HepG2 (cell line): ENCODE data around the gene ANKS1B. TPM values are rescaled to one million over a fixed set of nuclear protein-coding genes. Genes with fewer than 3 reads are reported as not detected.

Source experiments
- ATAC-seq: fragments of 200-7000 bp; cut with Tn5 transposase; 3 replicates; pipeline ENCODE4 v1.9.1; 2020; ENCODE audit warnings: mild to moderate bottlenecking, moderate library complexity
- BruUV-seq: library from RNA; stranded (reverse); fragments of 400-500 nt; replicated peaks from 2 replicates; lab custom pipeline; 2021; lab: Mats Ljungman, UMichigan
- CTCF ChIA-PET: fragments of 300-600 bp; formaldehyde crosslinking; extraction: SDS; loops from one replicate; lab custom pipeline; 2021; ENCODE audit warnings: low total read pairs, inconsistent platforms, low intra/inter-chr PET ratio; lab: Yijun Ruan, JAX
- POLR2A ChIA-PET: fragments of 350-600 bp; sonication (Branson Sonifier 250); formaldehyde crosslinking; loops from one replicate; lab custom pipeline; 2020; ENCODE audit warnings: antibody characterized with exemption, inconsistent platforms; lab: Yijun Ruan, JAX
- DNase-seq: peaks from one replicate; pipeline ENCODE4 v3.0.0-alpha.2; 2015; ENCODE audit warnings: low spot score
- FAIRE-seq: peaks from 3 replicates; lab custom pipeline; 2011; peaks lifted over from hg19 to GRCh38; lab: Jason Lieb, UNC
- H2AFZ ChIP-seq: one replicate; pipeline ENCODE4 v1.6.1; 2011; ENCODE audit warnings: low read length, inconsistent platforms
- H3K27ac ChIP-seq: fragments of 300-600 bp; 3 replicates; pipeline ENCODE4 v1.8.0; 2011; ENCODE audit warnings: mixed run types, mild to moderate bottlenecking, mixed read lengths, low read length, inconsistent platforms; ENCODE audit not compliant: insufficient read depth; ENCODE audit errors: extremely low read length
- H3K27me3 ChIP-seq, 2 experiments: fragments of 200-600 bp in 1 of 2; 2 replicates in 1 of 2; 3 replicates in 1 of 2; pipeline versions ENCODE4 v1.6.0 to v1.8.0; 2011; ENCODE audit warnings: low read length in 2 of 2, mild to moderate bottlenecking in 2 of 2, moderate library complexity in 2 of 2, inconsistent platforms in 1 of 2; ENCODE audit not compliant: insufficient read depth in 2 of 2, control insufficient read depth in 1 of 2
- H3K36me3 ChIP-seq, 2 experiments: fragments of 200-600 bp in 1 of 2; replicated peaks in 1 of 2; 2 replicates in 1 of 2; 3 replicates in 1 of 2; pipeline versions ENCODE4 v1.5.1 to v1.8.0; 2011; ENCODE audit warnings: low read length in 2 of 2, inconsistent platforms in 1 of 2; ENCODE audit not compliant: insufficient read depth in 2 of 2, control insufficient read depth in 1 of 2
- H3K4me1 ChIP-seq: 2 replicates; pipeline ENCODE4 v1.5.1; 2012; ENCODE audit warnings: low read length, inconsistent platforms; ENCODE audit not compliant: insufficient read depth
- H3K4me2 ChIP-seq: 2 replicates; pipeline ENCODE4 v1.6.0; 2011; ENCODE audit warnings: low read depth, low read length, inconsistent platforms
- H3K4me3 ChIP-seq, 3 experiments: fragments of 200-600 bp in 1 of 3; sonication (generic), shearing (Covaris generic) in 1 of 3; replicated peaks in 1 of 3; 2 replicates each; pipeline ENCODE4 v1.5.1; 2011 to 2016; ENCODE audit warnings: low read length in 3 of 3, inconsistent platforms in 2 of 3, low read depth in 2 of 3, mild to moderate bottlenecking in 2 of 3, control low read depth in 1 of 3, mixed read lengths in 1 of 3; ENCODE audit not compliant: insufficient read depth in 1 of 3
- H3K79me2 ChIP-seq: one replicate; pipeline ENCODE4 v1.6.1; 2011; ENCODE audit warnings: low read length, inconsistent platforms; ENCODE audit not compliant: insufficient read depth
- H3K9ac ChIP-seq: 2 replicates; pipeline ENCODE4 v1.6.0; 2011; ENCODE audit warnings: mild to moderate bottlenecking, low read depth, low read length, inconsistent platforms; ENCODE audit not compliant: insufficient read depth
- H3K9me3 ChIP-seq: 2 replicates; pipeline ENCODE4 v1.5.1; 2012; ENCODE audit warnings: mild to moderate bottlenecking, low read length
- H4K20me1 ChIP-seq: 2 replicates; pipeline ENCODE4 v1.6.0; 2011; ENCODE audit warnings: inconsistent platforms, mild to moderate bottlenecking, low read length, moderate library complexity; ENCODE audit not compliant: insufficient read depth
- CENPX ChIP-seq: sonication (generic); formaldehyde crosslinking; IDR thresholded peaks from 2 replicates; pipeline ENCODE4 v1.9.0; 2021; ENCODE audit warnings: mild to moderate bottlenecking, missing genetic modification reagents, moderate library complexity
- FOSL2 ChIP-seq: sonication (generic); formaldehyde crosslinking; IDR thresholded peaks from 2 replicates; pipeline ENCODE4 v1.4.0; 2020; ENCODE audit warnings: missing genetic modification reagents
- HOXD1 ChIP-seq: sonication (generic); formaldehyde crosslinking; IDR thresholded peaks from 2 replicates; pipeline ENCODE4 v1.5.0; 2020; ENCODE audit warnings: missing genetic modification reagents
- PLSCR1 ChIP-seq: sonication (generic); formaldehyde crosslinking; IDR thresholded peaks from 2 replicates; pipeline ENCODE4 v1.5.0; 2020; ENCODE audit warnings: missing genetic modification reagents, mild to moderate bottlenecking, borderline replicate concordance
- SNRNP70 ChIP-seq: fragments of 200-400 bp; formaldehyde crosslinking; IDR thresholded peaks from 2 replicates; pipeline ENCODE4 v1.6.1; 2017; ENCODE audit warnings: mild to moderate bottlenecking, low read depth, low read length, moderate library complexity
- TMF1 ChIP-seq: sonication (generic); formaldehyde crosslinking; IDR thresholded peaks from 2 replicates; pipeline ENCODE4 v1.8.1; 2022; ENCODE audit warnings: low read depth, missing genetic modification reagents
- ZNF383 ChIP-seq: sonication (generic); formaldehyde crosslinking; IDR thresholded peaks from 2 replicates; pipeline ENCODE4 v1.4.0; 2020; ENCODE audit warnings: missing genetic modification reagents, mild to moderate bottlenecking, borderline replicate concordance
- WGBS: methylation state at CpG from one replicate; pipeline ENCODE4 v1.1.6; 2017; ENCODE audit warnings: low lambda C conversion rate; 5-methylcytosine and 5-hydroxymethylcytosine counted together
- in situ Hi-C: cut with HindIII; loops from 2 replicates; pipeline ENCODE4 v1.10.0; 2017; ENCODE audit warnings: low pct_unique_long_range_greater_than_20kb; ENCODE audit not compliant: extremely low pct_ligation_motif_present
- intact Hi-C: fragments of 100-400 bp; cut with micrococcal nuclease; formaldehyde crosslinking; loops from one replicate; pipeline ENCODE4 v1.10.0; 2022; ENCODE audit not compliant: unreplicated experiment
- polyA plus RNA-seq, 8 experiments: library from polyadenylated mRNA; depleted of rRNA in 3 of 8; stranded (reverse) in 7 of 8; unstranded in 1 of 8; fragments of >200 nt; fragmentation: Illumina TruSeq in 4 of 8; extraction: Trizol in 4 of 8; gene quantifications; 2 replicates each; pipeline versions ENCODE4 v1.2.1 to v1.2.3, GENCODE V29; 2011 to 2016; ENCODE audit warnings: low read depth in 4 of 8, missing spikeins in 1 of 8, mixed read lengths in 1 of 8; ENCODE audit not compliant: insufficient read depth in 1 of 8
- total RNA-seq, 5 experiments: library from RNA; depleted of rRNA; stranded (reverse); fragments of >200 nt; fragmentation: Illumina TruSeq; extraction: Trizol; gene quantifications; 2 replicates each; pipeline ENCODE4 v1.2.3, GENCODE V29; 2016; ENCODE audit warnings: low read depth in 1 of 5
- TF ChIP-seq, protein P1 (sequence below): sonication (generic); formaldehyde crosslinking; IDR thresholded peaks from 2 replicates; pipeline ENCODE4 v1.5.0; 2020; ENCODE audit warnings: missing genetic modification reagents

The ANKS1B gene
- total and polyA plus RNA-seq, 2 of the 13 experiments (the other 11 are each of a cell fraction or from before 2014, with no cell fraction given): 0.15 TPM; not detected in 1

- no peaks in the 10 kb centered on the region for H3K27me3 ChIP-seq
- no peaks in the 10 kb centered on the region for H4K20me1 ChIP-seq
- no peak overlapping the region for H3K4me2 ChIP-seq
- in situ Hi-C loops (no loop called here), intact Hi-C loops (no loop called here)
- H2AFZ ChIP-seq: no peak overlapping the region
- H3K9me3 ChIP-seq: no peaks in the 10 kb centered on the region
- H3K79me2 ChIP-seq: no peaks in the 10 kb centered on the region
- FAIRE-seq (no peak), ATAC-seq (no peak), DNase-seq (no peak)
- CTCF ChIA-PET: no interaction called here
- no peaks in the 10 kb centered on the region for H3K4me1 ChIP-seq
- POLR2A ChIA-PET: no interaction called here
- WGBS: 0% methylated on average over 1 of the region's 1 CpG
- no peaks in the 10 kb centered on the region for H3K36me3 ChIP-seq
- no peak overlapping the region for H3K27ac ChIP-seq
- H3K4me3 ChIP-seq: no peak overlapping the region
- H3K9ac ChIP-seq: no peak overlapping the region
- no TSS peak for BruUV-seq
- TF ChIP-seq ZNF383 (CRISPR knock-in tag): no peak
- no peak for TF ChIP-seq FOSL2 (CRISPR knock-in tag)
- no peak for TF ChIP-seq TMF1 (CRISPR knock-in tag)
- TF ChIP-seq, protein P1, sequence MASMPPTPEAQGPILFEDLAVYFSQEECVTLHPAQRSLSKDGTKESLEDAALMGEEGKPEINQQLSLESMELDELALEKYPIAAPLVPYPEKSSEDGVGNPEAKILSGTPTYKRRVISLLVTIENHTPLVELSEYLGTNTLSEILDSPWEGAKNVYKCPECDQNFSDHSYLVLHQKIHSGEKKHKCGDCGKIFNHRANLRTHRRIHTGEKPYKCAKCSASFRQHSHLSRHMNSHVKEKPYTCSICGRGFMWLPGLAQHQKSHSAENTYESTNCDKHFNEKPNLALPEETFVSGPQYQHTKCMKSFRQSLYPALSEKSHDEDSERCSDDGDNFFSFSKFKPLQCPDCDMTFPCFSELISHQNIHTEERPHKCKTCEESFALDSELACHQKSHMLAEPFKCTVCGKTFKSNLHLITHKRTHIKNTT (CRISPR knock-in tag): no peak
- no peak for TF ChIP-seq SNRNP70
- no peak for TF ChIP-seq HOXD1 (CRISPR knock-in tag)
- no peak for TF ChIP-seq CENPX
- no peak for TF ChIP-seq PLSCR1 (CRISPR knock-in tag)
Observed at GRCh38 chr12:99056186-99056585, 928.5 kb downstream of the ANKS1B start.
